Measurements from ENCODE around the gene RNASEH2A.

DNA sequence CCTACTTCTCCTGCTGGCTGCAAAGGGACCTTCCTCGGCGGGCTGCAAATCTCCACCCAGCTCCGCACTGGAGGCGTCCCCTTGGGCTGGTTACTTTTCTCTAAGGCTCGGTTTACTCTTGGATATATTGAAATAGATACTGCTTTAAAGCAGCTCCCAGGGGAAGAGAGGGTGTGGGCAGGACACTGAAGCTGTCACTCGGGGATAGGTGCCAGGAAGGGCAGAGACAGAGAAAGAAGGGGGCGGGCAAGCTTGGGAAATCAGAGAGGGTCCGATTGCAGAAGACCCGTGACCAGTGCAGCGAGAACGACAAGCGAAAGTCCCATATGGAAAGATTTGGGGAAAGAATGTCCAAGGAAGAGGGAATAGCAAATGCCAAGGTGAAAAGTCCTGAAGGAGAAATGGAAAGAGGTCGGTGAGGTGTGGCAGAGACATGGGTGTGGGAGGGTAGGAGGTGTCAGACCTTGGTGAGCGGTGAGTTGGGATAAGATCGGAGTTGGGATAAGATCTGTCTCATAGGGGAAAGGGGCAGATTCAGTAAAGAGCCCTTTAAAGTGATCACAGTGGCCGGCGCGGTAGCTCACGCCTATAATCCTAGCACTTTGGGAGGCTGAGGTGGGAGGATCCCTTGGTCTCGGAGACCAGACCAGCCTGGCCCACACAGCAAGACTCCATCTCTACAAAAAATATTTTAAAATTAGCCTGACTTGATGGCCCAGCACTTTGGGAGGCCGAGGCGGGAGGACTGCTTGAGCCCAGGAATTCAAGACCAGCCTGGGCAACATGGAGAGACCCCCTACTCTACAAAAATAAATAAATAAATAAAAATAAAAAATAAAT lies 3.9 kb upstream of the RNASEH2A start:
- TF ChIP-seq, protein P1, sequence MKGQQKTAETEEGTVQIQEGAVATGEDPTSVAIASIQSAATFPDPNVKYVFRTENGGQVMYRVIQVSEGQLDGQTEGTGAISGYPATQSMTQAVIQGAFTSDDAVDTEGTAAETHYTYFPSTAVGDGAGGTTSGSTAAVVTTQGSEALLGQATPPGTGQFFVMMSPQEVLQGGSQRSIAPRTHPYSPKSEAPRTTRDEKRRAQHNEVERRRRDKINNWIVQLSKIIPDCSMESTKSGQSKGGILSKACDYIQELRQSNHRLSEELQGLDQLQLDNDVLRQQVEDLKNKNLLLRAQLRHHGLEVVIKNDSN (IDR thresholded peaks at IDR 0.05; ENCODE audit: borderline replicate concordance, low read depth), result no peak
- TF ChIP-seq NFIC (IDR thresholded peaks at IDR 0.05; ENCODE audit: borderline replicate concordance), result no peak
- TF ChIP-seq, protein P2, sequence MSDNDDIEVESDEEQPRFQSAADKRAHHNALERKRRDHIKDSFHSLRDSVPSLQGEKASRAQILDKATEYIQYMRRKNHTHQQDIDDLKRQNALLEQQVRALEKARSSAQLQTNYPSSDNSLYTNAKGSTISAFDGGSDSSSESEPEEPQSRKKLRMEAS (IDR thresholded peaks at IDR 0.05; ENCODE audit: low read depth), result no peak
- TF ChIP-seq EP300 (IDR thresholded peaks at IDR 0.05; ENCODE audit: borderline replicate concordance in 1 of 2, low read depth in 1 of 2, low read length in 1 of 2), result no peak
- TF ChIP-seq GABPA (IDR thresholded peaks at IDR 0.05; ENCODE audit: low read depth), result no peak
- TF ChIP-seq, protein P3, sequence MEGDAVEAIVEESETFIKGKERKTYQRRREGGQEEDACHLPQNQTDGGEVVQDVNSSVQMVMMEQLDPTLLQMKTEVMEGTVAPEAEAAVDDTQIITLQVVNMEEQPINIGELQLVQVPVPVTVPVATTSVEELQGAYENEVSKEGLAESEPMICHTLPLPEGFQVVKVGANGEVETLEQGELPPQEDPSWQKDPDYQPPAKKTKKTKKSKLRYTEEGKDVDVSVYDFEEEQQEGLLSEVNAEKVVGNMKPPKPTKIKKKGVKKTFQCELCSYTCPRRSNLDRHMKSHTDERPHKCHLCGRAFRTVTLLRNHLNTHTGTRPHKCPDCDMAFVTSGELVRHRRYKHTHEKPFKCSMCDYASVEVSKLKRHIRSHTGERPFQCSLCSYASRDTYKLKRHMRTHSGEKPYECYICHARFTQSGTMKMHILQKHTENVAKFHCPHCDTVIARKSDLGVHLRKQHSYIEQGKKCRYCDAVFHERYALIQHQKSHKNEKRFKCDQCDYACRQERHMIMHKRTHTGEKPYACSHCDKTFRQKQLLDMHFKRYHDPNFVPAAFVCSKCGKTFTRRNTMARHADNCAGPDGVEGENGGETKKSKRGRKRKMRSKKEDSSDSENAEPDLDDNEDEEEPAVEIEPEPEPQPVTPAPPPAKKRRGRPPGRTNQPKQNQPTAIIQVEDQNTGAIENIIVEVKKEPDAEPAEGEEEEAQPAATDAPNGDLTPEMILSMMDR (IDR thresholded peaks at IDR 0.05), result no peak
- TF ChIP-seq RFX5 (IDR thresholded peaks at IDR 0.05; ENCODE audit: low read length), result no peak
- no peak for TF ChIP-seq RAD21 (IDR thresholded peaks at IDR 0.05; ENCODE audit: low read length)
- TF ChIP-seq JUND (IDR thresholded peaks at IDR 0.05), result no peak
- TF ChIP-seq, protein P4, sequence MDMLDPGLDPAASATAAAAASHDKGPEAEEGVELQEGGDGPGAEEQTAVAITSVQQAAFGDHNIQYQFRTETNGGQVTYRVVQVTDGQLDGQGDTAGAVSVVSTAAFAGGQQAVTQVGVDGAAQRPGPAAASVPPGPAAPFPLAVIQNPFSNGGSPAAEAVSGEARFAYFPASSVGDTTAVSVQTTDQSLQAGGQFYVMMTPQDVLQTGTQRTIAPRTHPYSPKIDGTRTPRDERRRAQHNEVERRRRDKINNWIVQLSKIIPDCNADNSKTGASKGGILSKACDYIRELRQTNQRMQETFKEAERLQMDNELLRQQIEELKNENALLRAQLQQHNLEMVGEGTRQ (IDR thresholded peaks at IDR 0.05; ENCODE audit: borderline replicate concordance, low read depth, low read length), result no peak
- no peak for TF ChIP-seq FOXM1 (IDR thresholded peaks at IDR 0.05; ENCODE audit: low read depth)
- TF ChIP-seq RCOR1 (IDR thresholded peaks at IDR 0.05; ENCODE audit: low read length), result no peak
- no peak; the same call in 1 of the 2 replicates for TF ChIP-seq MXI1 (IDR thresholded peaks at IDR 0.05; ENCODE audit: low read depth, low read length)
- no peak for TF ChIP-seq YY1 (IDR thresholded peaks at IDR 0.05; ENCODE audit: low read depth)

Data from SK-N-SH (cell line).